Progenitor cell of endocrine pancreas (in vitro differentiated cells): Measurements from ENCODE around the gene PDE1A. TPM values are rescaled to one million over a fixed set of nuclear protein-coding genes. Genes with fewer than 3 reads are reported as not detected.

Source experiments
- DNase-seq: peaks from one replicate; pipeline ENCODE4 v3.0.0; 2021; ENCODE audit warnings: low spot score; ENCODE audit not compliant: unreplicated experiment
- H3K27ac Mint-ChIP-seq: 2 replicates; pipeline ENCODE4 v1.8.0; 2021; ENCODE audit warnings: mild to moderate bottlenecking, moderate library complexity, mixed read lengths
- H3K27me3 Mint-ChIP-seq: 2 replicates; pipeline ENCODE4 v1.8.0; 2021; ENCODE audit warnings: mixed read lengths
- H3K36me3 Mint-ChIP-seq: 2 replicates; pipeline ENCODE4 v1.8.0; 2022; ENCODE audit warnings: mixed read lengths; ENCODE audit not compliant: insufficient read depth
- H3K4me1 Mint-ChIP-seq: 2 replicates; pipeline ENCODE4 v1.8.0; 2021; ENCODE audit warnings: low read depth, mixed read lengths
- H3K4me3 Mint-ChIP-seq: 2 replicates; pipeline ENCODE4 v1.8.0; 2021; ENCODE audit warnings: low read depth, mild to moderate bottlenecking, moderate library complexity, mixed read lengths
- H3K9me3 Mint-ChIP-seq: 2 replicates; pipeline ENCODE4 v1.8.0; 2021; ENCODE audit warnings: low read depth, mixed read lengths
- total RNA-seq: library from RNA; stranded (reverse); gene quantifications from 2 replicates; pipeline ENCODE4 v1.2.1, GENCODE V29; 2021
- TF ChIP-seq, protein P1 (sequence below): fragments of 200-600 bp; sonication (generic); IDR thresholded peaks from one replicate; pipeline ENCODE4 v1.5.0; 2021; ENCODE audit warnings: antibody characterized with exemption, mild to moderate bottlenecking; ENCODE audit not compliant: unreplicated experiment

PDE1A gene
- total RNA-seq, 1 donor from 2014 or later, result 2.9 TPM

DNA sequence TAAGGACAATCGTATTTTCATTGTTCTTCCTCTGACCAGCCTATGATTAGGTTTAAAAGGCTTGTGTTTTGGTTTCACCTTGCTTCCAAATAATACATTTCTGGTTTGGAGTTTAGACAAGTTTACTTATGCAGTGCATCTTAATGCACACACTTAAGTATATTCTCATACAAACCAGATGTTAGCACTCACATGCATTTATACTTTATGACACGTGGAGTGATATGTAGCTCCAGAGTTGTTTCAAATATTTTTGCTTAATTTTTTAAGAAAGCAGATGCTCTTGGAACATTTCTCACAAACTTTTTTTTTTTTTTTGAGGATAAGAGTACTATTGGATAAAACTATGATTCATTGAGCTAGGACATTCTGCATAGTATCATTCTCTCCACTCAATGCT, 109.9 kb downstream of the PDE1A start:
- H3K4me1 Mint-ChIP-seq, result no peaks in the 10 kb centered on the region
- no peaks in the 10 kb centered on the region for H3K36me3 Mint-ChIP-seq
- no peaks in the 10 kb centered on the region for H3K27me3 Mint-ChIP-seq
- no peak overlapping the region for H3K4me3 Mint-ChIP-seq
- H3K27ac Mint-ChIP-seq, result no peak overlapping the region
- no peaks in the 10 kb centered on the region for H3K9me3 Mint-ChIP-seq
- no peak for DNase-seq
- TF ChIP-seq, protein P1, sequence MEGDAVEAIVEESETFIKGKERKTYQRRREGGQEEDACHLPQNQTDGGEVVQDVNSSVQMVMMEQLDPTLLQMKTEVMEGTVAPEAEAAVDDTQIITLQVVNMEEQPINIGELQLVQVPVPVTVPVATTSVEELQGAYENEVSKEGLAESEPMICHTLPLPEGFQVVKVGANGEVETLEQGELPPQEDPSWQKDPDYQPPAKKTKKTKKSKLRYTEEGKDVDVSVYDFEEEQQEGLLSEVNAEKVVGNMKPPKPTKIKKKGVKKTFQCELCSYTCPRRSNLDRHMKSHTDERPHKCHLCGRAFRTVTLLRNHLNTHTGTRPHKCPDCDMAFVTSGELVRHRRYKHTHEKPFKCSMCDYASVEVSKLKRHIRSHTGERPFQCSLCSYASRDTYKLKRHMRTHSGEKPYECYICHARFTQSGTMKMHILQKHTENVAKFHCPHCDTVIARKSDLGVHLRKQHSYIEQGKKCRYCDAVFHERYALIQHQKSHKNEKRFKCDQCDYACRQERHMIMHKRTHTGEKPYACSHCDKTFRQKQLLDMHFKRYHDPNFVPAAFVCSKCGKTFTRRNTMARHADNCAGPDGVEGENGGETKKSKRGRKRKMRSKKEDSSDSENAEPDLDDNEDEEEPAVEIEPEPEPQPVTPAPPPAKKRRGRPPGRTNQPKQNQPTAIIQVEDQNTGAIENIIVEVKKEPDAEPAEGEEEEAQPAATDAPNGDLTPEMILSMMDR, result no peak

DNA sequence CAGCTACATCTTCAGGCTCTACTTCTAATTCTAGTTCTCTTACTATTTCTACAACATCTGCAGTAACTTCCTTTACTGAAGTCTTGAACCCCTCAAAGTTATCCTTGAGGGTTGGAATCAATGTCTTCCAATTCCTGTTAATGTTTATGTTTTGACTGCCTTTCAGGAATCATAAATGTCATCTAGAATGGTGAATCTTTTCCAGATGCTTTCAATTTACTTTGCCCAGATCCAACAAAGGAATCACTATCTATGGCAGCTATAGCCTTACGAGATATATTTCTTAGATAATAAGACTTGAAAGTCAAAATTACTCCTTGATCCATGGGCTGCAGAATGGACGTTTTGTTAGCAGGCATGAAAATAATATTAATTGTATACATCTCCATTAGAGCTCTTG, 123.9 kb downstream of the PDE1A start:
- H3K9me3 Mint-ChIP-seq, result no peaks in the 10 kb centered on the region
- H3K27me3 Mint-ChIP-seq, result no peaks in the 10 kb centered on the region
- no peak overlapping the region for H3K4me3 Mint-ChIP-seq
- TF ChIP-seq, protein P1, result no peak
- no peaks in the 10 kb centered on the region for H3K36me3 Mint-ChIP-seq
- no peak for DNase-seq
- H3K4me1 Mint-ChIP-seq, result no peaks in the 10 kb centered on the region
- no peak overlapping the region for H3K27ac Mint-ChIP-seq

DNA sequence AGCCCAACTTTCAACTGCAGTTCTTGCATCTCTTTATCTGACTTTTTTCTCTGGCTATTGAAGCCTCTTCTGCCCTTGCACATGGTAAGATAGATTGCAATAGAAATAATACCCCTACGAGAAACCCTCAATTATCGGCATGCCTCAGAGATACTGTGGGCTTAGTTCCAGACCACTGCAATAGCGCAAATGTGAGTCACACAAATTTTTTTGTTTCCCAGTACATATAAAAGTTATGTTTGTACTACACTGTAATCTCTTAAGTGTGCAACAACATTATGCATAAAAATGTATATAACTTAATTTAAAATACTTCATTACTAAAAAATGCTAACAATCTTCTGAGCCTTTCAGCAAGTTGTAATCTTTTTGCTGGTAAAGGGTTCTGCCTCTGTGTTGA, 124.7 kb downstream of the PDE1A start:
- no peaks in the 10 kb centered on the region for H3K27me3 Mint-ChIP-seq
- no peaks in the 10 kb centered on the region for H3K9me3 Mint-ChIP-seq
- H3K36me3 Mint-ChIP-seq, result no peaks in the 10 kb centered on the region
- H3K4me3 Mint-ChIP-seq, result no peak overlapping the region
- DNase-seq, result no peak
- H3K4me1 Mint-ChIP-seq, result no peaks in the 10 kb centered on the region
- no peak overlapping the region for H3K27ac Mint-ChIP-seq
- TF ChIP-seq, protein P1, result no peak

DNA sequence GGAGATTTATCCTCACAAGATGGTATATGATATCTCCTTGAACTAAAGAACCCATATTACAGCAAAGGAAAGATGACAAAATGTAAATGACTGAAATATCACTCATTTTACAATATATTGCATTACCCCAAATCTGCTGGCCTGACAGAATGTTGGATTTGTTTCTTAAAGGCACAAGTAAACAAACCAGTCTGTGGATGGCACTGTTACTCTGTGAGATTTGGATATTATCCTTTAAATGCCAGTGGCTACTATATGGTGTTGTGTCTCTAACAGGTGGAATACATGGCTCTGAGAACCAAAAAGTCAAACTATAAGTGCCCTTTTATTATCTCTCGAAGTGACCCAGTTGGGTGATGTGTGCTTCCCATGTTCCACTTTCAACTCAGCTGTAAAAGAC, 125.7 kb downstream of the PDE1A start:
- Mint-ChIP-seq H3K27ac (no peak overlapping the region), H3K4me1 (no peaks in the 10 kb centered on the region), H3K9me3 (no peaks in the 10 kb centered on the region), H3K36me3 (no peaks in the 10 kb centered on the region), H3K27me3 (no peaks in the 10 kb centered on the region), H3K4me3 (no peak overlapping the region)
- no peak for DNase-seq
- TF ChIP-seq, protein P1, result no peak

DNA sequence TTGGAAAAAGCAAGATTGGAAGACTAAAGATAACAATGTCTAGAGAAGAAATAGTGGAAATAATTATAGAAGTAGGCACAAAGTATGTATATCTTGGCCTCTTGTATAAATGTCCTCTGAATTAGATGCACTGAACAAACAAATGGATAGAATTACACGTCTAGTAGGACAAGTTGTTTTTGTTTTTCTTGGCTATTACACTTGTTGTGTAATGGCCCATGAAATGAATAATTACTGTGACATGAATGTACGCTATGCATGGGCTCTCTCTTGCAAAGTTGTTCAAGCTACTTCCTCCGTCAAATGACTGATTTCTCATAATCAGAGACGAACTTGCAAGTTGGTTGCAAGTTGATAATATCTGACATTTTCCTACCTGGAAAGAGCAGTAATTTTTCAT, 126.2 kb downstream of the PDE1A start:
- TF ChIP-seq, protein P1, result no peak
- no peaks in the 10 kb centered on the region for H3K27me3 Mint-ChIP-seq
- no peak overlapping the region for H3K27ac Mint-ChIP-seq
- no peak overlapping the region for H3K4me3 Mint-ChIP-seq
- no peaks in the 10 kb centered on the region for H3K9me3 Mint-ChIP-seq
- no peaks in the 10 kb centered on the region for H3K4me1 Mint-ChIP-seq
- no peak for DNase-seq
- no peaks in the 10 kb centered on the region for H3K36me3 Mint-ChIP-seq

DNA sequence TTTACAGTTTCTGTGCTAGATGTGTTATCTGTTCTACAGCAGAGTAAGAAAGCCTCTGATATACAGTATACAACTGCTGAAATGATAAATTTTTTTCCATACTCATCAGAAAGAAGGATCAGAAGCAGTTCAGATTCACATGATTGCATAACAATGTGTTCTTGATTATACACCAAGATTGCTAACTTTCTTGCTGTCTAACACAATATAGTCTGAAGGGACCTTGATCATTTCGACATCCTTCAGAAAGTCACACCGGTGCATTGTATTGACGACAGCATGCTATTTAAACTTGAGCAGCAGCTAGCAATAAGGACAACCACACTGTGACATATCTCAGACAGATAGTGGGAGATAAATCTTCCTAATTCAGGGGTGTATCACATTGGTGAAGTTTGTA, 127.2 kb downstream of the PDE1A start:
- Mint-ChIP-seq H3K9me3 (no peaks in the 10 kb centered on the region), H3K27ac (no peak overlapping the region), H3K36me3 (no peaks in the 10 kb centered on the region), H3K4me1 (no peaks in the 10 kb centered on the region), H3K4me3 (no peak overlapping the region), H3K27me3 (no peaks in the 10 kb centered on the region)
- TF ChIP-seq, protein P1, result no peak
- no peak for DNase-seq
